ENCODE results near the gene SLC1A3.

SLC1A3 gene

GRCh38 chr5:36658038-36658756, 51.8 kb downstream of the SLC1A3 start:
- DNase-seq: no peak

GRCh38 chr5:36659411-36659810, 53.0 kb downstream of the SLC1A3 start:
- DNase-seq: no peak

- no peak for DNase-seq
These were observed 54.1 kb downstream of the SLC1A3 start for GRCh38 chr5:36660397-36661049.

- DNase-seq: no peak
These were observed 55.2 kb downstream of the SLC1A3 start for GRCh38 chr5:36661456-36662220.

- DNase-seq: no peak
These were observed 56.0 kb downstream of the SLC1A3 start for GRCh38 chr5:36662291-36662851.

GRCh38 chr5:36664766-36665165, 58.4 kb downstream of the SLC1A3 start:
- no peak for DNase-seq

GRCh38 chr5:36665628-36666027, 59.2 kb downstream of the SLC1A3 start:
- no peak for DNase-seq

GRCh38 chr5:36666274-36666673, 59.9 kb downstream of the SLC1A3 start:
- DNase-seq: no peak

GRCh38 chr5:36666986-36667385, 60.6 kb downstream of the SLC1A3 start:
- DNase-seq: no peak

GRCh38 chr5:36667824-36668223, 61.4 kb downstream of the SLC1A3 start:
- DNase-seq: peak; percentile 31 to 58

- DNase-seq: no peak
These were observed 62.7 kb downstream of the SLC1A3 start for GRCh38 chr5:36669015-36669651.

- DNase-seq: no peak
These were observed 64.1 kb downstream of the SLC1A3 start for GRCh38 chr5:36670548-36670947.

- no peak for DNase-seq
These were observed 68.9 kb downstream of the SLC1A3 start for GRCh38 chr5:36675282-36675681.

- DNase-seq: peak in 1 of 2 donors; percentile 59
These were observed 73.0 kb downstream of the SLC1A3 start for GRCh38 chr5:36679221-36679989.

GRCh38 chr5:36680066-36680465, 73.7 kb downstream of the SLC1A3 start:
- peak; percentile 78 to 92 for DNase-seq

- DNase-seq: peak in 1 of 2 donors; percentile 37
These were observed 75.3 kb downstream of the SLC1A3 start for GRCh38 chr5:36681711-36682110.

GRCh38 chr5:36682499-36682898, 76.1 kb downstream of the SLC1A3 start:
- DNase-seq: no peak

- peak; percentile 41 to 64 for DNase-seq
These were observed 77.5 kb downstream of the SLC1A3 start for GRCh38 chr5:36683821-36684434.

GRCh38 chr5:36685631-36686288, 79.4 kb downstream of the SLC1A3 start:
- DNase-seq: peak; percentile 88 to 95

- no peak for DNase-seq
These were observed 80.5 kb downstream of the SLC1A3 start for GRCh38 chr5:36686881-36687280.

GRCh38 chr5:36688722-36689121, 82.3 kb downstream of the SLC1A3 start:
- DNase-seq: peak in 1 of 2 donors; percentile 37

All from inflammatory macrophage (primary cell).